OCI-LY1 (cell line): ENCODE data around the gene TVP23A.
"Not testable (repeated sequence)": the region's sequence is repeated elsewhere in the genome, so short reads cannot be mapped to it uniquely, and the experiment has no call there.

Source experiments
- CTCF ChIP-seq: fragments of 200-600 bp; sonication (generic), shearing (Covaris generic); IDR thresholded peaks from 2 replicates; pipeline ENCODE4 v1.5.1; 2017; ENCODE audit warnings: mild to moderate bottlenecking, antibody characterized with exemption, low read length, moderate library complexity, mixed read lengths
- EZH2 ChIP-seq: fragments of 200-600 bp; sonication (generic), shearing (Covaris generic); IDR thresholded peaks from 2 replicates; pipeline ENCODE4 v1.8.0; 2017; ENCODE audit warnings: borderline replicate concordance, mixed run types, mild to moderate bottlenecking, antibody characterized with exemption, low read length, moderate library complexity, mixed read lengths

- TF ChIP-seq CTCF, EZH2: not testable (repeated sequence)
Observed at GRCh38 chr16:10829390-10830098, 10.9 kb upstream of the TVP23A start.
